ENCODE data around the gene SNPH.
"Not testable (repeated sequence)": the region's sequence is repeated elsewhere in the genome, so short reads cannot be mapped to it uniquely, and the experiment has no call there.

Gene SNPH

GRCh38 chr20:1341561-1342265 is 75.6 kb downstream of the SNPH start:
- no peak for DNase-seq (ENCODE audit: low spot score)

- DNase-seq (ENCODE audit: low spot score), result not testable (repeated sequence)
Observed at GRCh38 chr20:1343446-1344124, 77.5 kb downstream of the SNPH start.

GRCh38 chr20:1345030-1345755 is 79.1 kb downstream of the SNPH start:
- no peak for DNase-seq (ENCODE audit: low spot score)

GRCh38 chr20:1345756-1346093 is 79.6 kb downstream of the SNPH start:
- no peak for DNase-seq (ENCODE audit: low spot score)

- DNase-seq (ENCODE audit: low spot score), result no peak
Observed at GRCh38 chr20:1346315-1346969, 80.3 kb downstream of the SNPH start.

GRCh38 chr20:1353956-1354355 is 87.9 kb downstream of the SNPH start:
- no peak for DNase-seq (ENCODE audit: low spot score)

- no peak for DNase-seq (ENCODE audit: low spot score)
Observed at GRCh38 chr20:1357921-1358671, 92.0 kb downstream of the SNPH start.
